Transverse colon (tissue), 4 donors: Measurements from ENCODE around the gene CCDC142. TPM values are rescaled to one million over a fixed set of nuclear protein-coding genes. Genes with fewer than 3 reads are reported as not detected.
"Not testable (repeated sequence)": the region's sequence is repeated elsewhere in the genome, so short reads cannot be mapped to it uniquely, and the experiment has no call there.

ENCODE experiments used
- DNase-seq: peaks from one replicate; pipeline ENCODE4 v3.0.0-alpha.2; 2019
- H3K27ac ChIP-seq, 4 donors: fragments of 200-600 bp; sonication (generic); 2 replicates each; pipeline ENCODE4 v1.5.1; 2016 to 2018; ENCODE audit warnings: inconsistent platforms in 4 of 4
- H3K27me3 ChIP-seq: fragments of 200-600 bp; sonication (generic); 2 replicates; pipeline ENCODE4 v1.5.1; 2017; ENCODE audit warnings: inconsistent platforms
- H3K36me3 ChIP-seq, 4 donors: fragments of 200-600 bp; sonication (generic); 2 replicates each; pipeline ENCODE4 v1.5.1; 2017 to 2019; ENCODE audit warnings: inconsistent platforms in 4 of 4
- H3K4me1 ChIP-seq, 4 donors: fragments of 200-600 bp; sonication (generic); 2 replicates each; pipeline ENCODE4 v1.5.1; 2017 to 2020; ENCODE audit warnings: inconsistent platforms in 4 of 4
- H3K4me3 ChIP-seq, 4 donors: fragments of 200-600 bp; sonication (generic); 1 replicate in 1 of 4; 2 replicates in 3 of 4; pipeline versions ENCODE4 v1.5.1 to v1.6.1; 2017 to 2019; ENCODE audit warnings: inconsistent platforms in 4 of 4
- H3K9me3 ChIP-seq, 2 donors: fragments of 200-600 bp; sonication (generic); 2 replicates each; pipeline ENCODE4 v1.5.1; 2017 to 2019; ENCODE audit warnings: inconsistent platforms in 2 of 2
- CTCF ChIP-seq, 5 experiments: fragments of 200-600 bp in 3 of 5; fragments of 450-650 bp in 2 of 5; sonication (generic) in 3 of 5; IDR thresholded peaks; 1 replicate in 2 of 5; 2 replicates in 3 of 5; pipeline ENCODE4 v1.5.1; 2016 to 2017; ENCODE audit warnings: antibody characterized with exemption in 5 of 5, inconsistent platforms in 3 of 5, mild to moderate bottlenecking in 2 of 5, moderate library complexity in 1 of 5
- EP300 ChIP-seq: sonication (generic); formaldehyde crosslinking; IDR thresholded peaks from one replicate; pipeline ENCODE4 v1.6.1; 2017; ENCODE audit warnings: antibody characterized with exemption, low read depth
- POLR2A ChIP-seq: fragments of 450-650 bp; IDR thresholded peaks from one replicate; pipeline ENCODE4 v1.6.1; 2016; ENCODE audit warnings: antibody characterized with exemption, mild to moderate bottlenecking, moderate library complexity
- POLR2AphosphoS5 ChIP-seq, 3 donors: sonication (generic); formaldehyde crosslinking; IDR thresholded peaks; one replicate each; pipeline ENCODE4 v1.6.1; 2016; ENCODE audit warnings: antibody characterized with exemption in 3 of 3
- WGBS, 2 donors: methylation state at CpG; one replicate each; pipeline ENCODE4 v1.1.5; 2018; ENCODE audit warnings: low coverage in 1 of 2; 5-methylcytosine and 5-hydroxymethylcytosine counted together
- in situ Hi-C, 4 donors: fragments of 200-750 bp; cut with MboI; loops; one replicate each; pipeline versions ENCODE4 v1.15.0 to v1.15.1; 2017; ENCODE audit warnings: low sequenced_read_pairs in 3 of 4, low pct_ligation_motif_present in 1 of 4, low pct_unique_long_range_greater_than_20kb in 1 of 4
- intact Hi-C: fragments of 100-400 bp; cut with DNase I; formaldehyde crosslinking; loops from one replicate; pipeline ENCODE4 v1.15.1; 2023; ENCODE audit warnings: low total_unique reads
- total RNA-seq, 4 donors: library from RNA; depleted of rRNA; stranded (reverse); fragments of >200 nt; gene quantifications; one replicate each; pipeline ENCODE4 v1.1.0, GENCODE V29; 2016

CCDC142 gene
- total RNA-seq, 4 donors from 2014 or later = 49.7 to 93.1 (median 71.6) TPM

GRCh38 chr2:74464406-74464805, 18.4 kb downstream of the CCDC142 start:
- in situ Hi-C loops = no loop called here
- H3K27ac ChIP-seq = peak overlapping the region; percentile 82 to 91 (median 89)
- no peaks in the 10 kb centered on the region for H3K9me3 ChIP-seq
- TF ChIP-seq POLR2AphosphoS5 (IDR thresholded peaks at IDR 0.05) = no peak
- TF ChIP-seq EP300 = no peak
- no peak for TF ChIP-seq POLR2A
- no peak for TF ChIP-seq CTCF (IDR thresholded peaks at IDR 0.05)
- intact Hi-C loops = no loop called here
- H3K36me3 ChIP-seq = no peaks in the 10 kb centered on the region
- WGBS, 2 donors = 0% methylated on average over 7 of the region's 13 CpGs; no CpG with 5 or more reads in 1 of the 2 donors
- DNase-seq = no peak
- peaks cover 6 to 20% (median 17%) of the 10 kb centered on the region in 4 donors for H3K4me1 ChIP-seq
- H3K27me3 ChIP-seq = no peaks in the 10 kb centered on the region
- H3K4me3 ChIP-seq = peak overlapping the region; percentile 46 to 96 (median 78)

GRCh38 chr2:74462786-74463105, 20.1 kb downstream of the CCDC142 start:
- no peak overlapping the region for H3K4me3 ChIP-seq
- in situ Hi-C loops = no loop called here
- no peaks in the 10 kb centered on the region for H3K27me3 ChIP-seq
- no peak for DNase-seq
- no peak overlapping the region for H3K27ac ChIP-seq
- WGBS, 2 donors = 70 to 87% methylated on average over 4 of the region's 4 CpGs
- TF ChIP-seq POLR2A = no peak
- no peak for TF ChIP-seq EP300
- no peak for TF ChIP-seq CTCF (IDR thresholded peaks at IDR 0.05)
- TF ChIP-seq POLR2AphosphoS5 (IDR thresholded peaks at IDR 0.05) = no peak
- intact Hi-C loops = no loop called here
- H3K36me3 ChIP-seq = no peaks in the 10 kb centered on the region
- H3K9me3 ChIP-seq = no peaks in the 10 kb centered on the region
- H3K4me1 ChIP-seq = peaks cover 13 to 28% (median 23%) of the 10 kb centered on the region in 4 donors

GRCh38 chr2:74462054-74462785, 20.6 kb downstream of the CCDC142 start:
- H3K4me1 ChIP-seq = peaks cover 13 to 28% (median 24%) of the 10 kb centered on the region in 4 donors
- no peak overlapping the region for H3K27ac ChIP-seq
- 87% methylated on average over 15 of the region's 20 CpGs; no CpG with 5 or more reads in 1 of the 2 donors for WGBS, 2 donors
- in situ Hi-C loops (no loop called here), intact Hi-C loops (no loop called here)
- no peaks in the 10 kb centered on the region for H3K9me3 ChIP-seq
- no peak for TF ChIP-seq POLR2AphosphoS5 (IDR thresholded peaks at IDR 0.05)
- TF ChIP-seq EP300 = no peak
- no peak for TF ChIP-seq POLR2A
- TF ChIP-seq CTCF (IDR thresholded peaks at IDR 0.05) = no peak
- H3K4me3 ChIP-seq = no peak overlapping the region
- no peaks in the 10 kb centered on the region for H3K36me3 ChIP-seq
- no peaks in the 10 kb centered on the region for H3K27me3 ChIP-seq
- DNase-seq = no peak

- Histone ChIP-seq H3K9me3 (no peaks in the 10 kb centered on the region), H3K27me3 (no peaks in the 10 kb centered on the region), H3K4me1 (peaks cover 21 to 36% (median 30%) of the 10 kb centered on the region in 4 donors), H3K4me3 (no peak overlapping the region), H3K36me3 (no peaks in the 10 kb centered on the region), H3K27ac (no peak overlapping the region)
- DNase-seq = no peak
- intact Hi-C loops (no loop called here), in situ Hi-C loops (no loop called here)
- WGBS, 2 donors = 89 to 100% methylated on average over 8 to 24 of the region's 27 CpGs
- TF ChIP-seq POLR2A = no peak
- no peak for TF ChIP-seq EP300
- no peak for TF ChIP-seq POLR2AphosphoS5 (IDR thresholded peaks at IDR 0.05)
- TF ChIP-seq CTCF (IDR thresholded peaks at IDR 0.05) = no peak
Measured at GRCh38 chr2:74461187-74462053, 21.4 kb downstream of the CCDC142 start.

GRCh38 chr2:74460187-74460586, 22.6 kb downstream of the CCDC142 start:
- 72% methylated on average over 10 of the region's 10 CpGs; no CpG with 5 or more reads in 1 of the 2 donors for WGBS, 2 donors
- H3K4me3 ChIP-seq, intact Hi-C loops, H3K9me3 ChIP-seq, in situ Hi-C loops, H3K27me3 ChIP-seq, DNase-seq, H3K27ac ChIP-seq, H3K36me3 ChIP-seq: not testable (repeated sequence)
- peaks cover 30 to 42% (median 35%) of the 10 kb centered on the region in 4 donors for H3K4me1 ChIP-seq

GRCh38 chr2:74459503-74460118, 23.2 kb downstream of the CCDC142 start:
- 72 to 92% methylated on average over 5 to 13 of the region's 13 CpGs for WGBS, 2 donors
- not testable (repeated sequence) for DNase-seq
- H3K4me1 ChIP-seq = peaks cover 29 to 42% (median 35%) of the 10 kb centered on the region in 4 donors

More at GRCh38 chr2:74459503-74460118, 23.2 kb downstream of the CCDC142 start:
- H3K27ac ChIP-seq, intact Hi-C loops, H3K27me3 ChIP-seq, in situ Hi-C loops, H3K9me3 ChIP-seq, H3K36me3 ChIP-seq, H3K4me3 ChIP-seq: not testable (repeated sequence)
